ENCODE measurements around the gene ZNF587. TPM values are rescaled to one million over a fixed set of nuclear protein-coding genes. Genes with fewer than 3 reads are reported as not detected.
"Not testable (repeated sequence)": the region's sequence is repeated elsewhere in the genome, so short reads cannot be mapped to it uniquely, and the experiment has no call there.

Gene ZNF587
- total RNA-seq, 6 experiments from 2014 or later, result 22.6 to 28.6 (median 25.3) TPM

DNA sequence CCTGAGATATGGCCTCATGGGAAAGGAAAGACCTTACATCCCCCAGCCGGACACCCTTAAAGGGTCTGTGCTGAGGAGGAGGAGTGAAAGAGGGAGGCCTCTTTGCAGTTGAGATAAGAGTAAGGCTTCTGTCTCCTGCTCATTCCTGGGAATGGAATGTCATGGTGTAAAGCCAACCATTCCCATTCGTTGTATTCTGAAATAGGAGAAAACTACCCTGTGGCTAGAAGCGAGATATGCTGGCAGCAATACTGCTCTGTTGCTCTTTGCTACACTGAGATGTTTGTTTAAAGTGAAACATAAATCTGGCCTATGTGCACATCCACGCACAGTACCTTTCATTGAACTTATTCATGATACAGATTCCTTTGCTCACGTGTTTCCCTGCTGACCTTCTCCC lies 20.3 kb upstream of the ZNF587 start:
- DNase-seq, result no peak
- H3K9me3 Mint-ChIP-seq, result no peaks in the 10 kb centered on the region; the same call in 1 of the 2 replicates
- no peaks in the 10 kb centered on the region; the same call in 1 of the 2 replicates for H3K27me3 Mint-ChIP-seq (ENCODE audit: insufficient read depth)
- H3K36me3 Mint-ChIP-seq (ENCODE audit: low read depth), result peaks cover 48% of the 10 kb centered on the region
- H3K4me1 Mint-ChIP-seq (ENCODE audit: low read depth), result peaks cover 9% of the 10 kb centered on the region; the same call in 1 of the 2 replicates
- H3K4me3 Mint-ChIP-seq, result no peak overlapping the region
- TF ChIP-seq, protein P1, sequence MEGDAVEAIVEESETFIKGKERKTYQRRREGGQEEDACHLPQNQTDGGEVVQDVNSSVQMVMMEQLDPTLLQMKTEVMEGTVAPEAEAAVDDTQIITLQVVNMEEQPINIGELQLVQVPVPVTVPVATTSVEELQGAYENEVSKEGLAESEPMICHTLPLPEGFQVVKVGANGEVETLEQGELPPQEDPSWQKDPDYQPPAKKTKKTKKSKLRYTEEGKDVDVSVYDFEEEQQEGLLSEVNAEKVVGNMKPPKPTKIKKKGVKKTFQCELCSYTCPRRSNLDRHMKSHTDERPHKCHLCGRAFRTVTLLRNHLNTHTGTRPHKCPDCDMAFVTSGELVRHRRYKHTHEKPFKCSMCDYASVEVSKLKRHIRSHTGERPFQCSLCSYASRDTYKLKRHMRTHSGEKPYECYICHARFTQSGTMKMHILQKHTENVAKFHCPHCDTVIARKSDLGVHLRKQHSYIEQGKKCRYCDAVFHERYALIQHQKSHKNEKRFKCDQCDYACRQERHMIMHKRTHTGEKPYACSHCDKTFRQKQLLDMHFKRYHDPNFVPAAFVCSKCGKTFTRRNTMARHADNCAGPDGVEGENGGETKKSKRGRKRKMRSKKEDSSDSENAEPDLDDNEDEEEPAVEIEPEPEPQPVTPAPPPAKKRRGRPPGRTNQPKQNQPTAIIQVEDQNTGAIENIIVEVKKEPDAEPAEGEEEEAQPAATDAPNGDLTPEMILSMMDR (IDR thresholded peaks at IDR 0.05), result no peak
- H3K27ac Mint-ChIP-seq, result no peak overlapping the region

DNA sequence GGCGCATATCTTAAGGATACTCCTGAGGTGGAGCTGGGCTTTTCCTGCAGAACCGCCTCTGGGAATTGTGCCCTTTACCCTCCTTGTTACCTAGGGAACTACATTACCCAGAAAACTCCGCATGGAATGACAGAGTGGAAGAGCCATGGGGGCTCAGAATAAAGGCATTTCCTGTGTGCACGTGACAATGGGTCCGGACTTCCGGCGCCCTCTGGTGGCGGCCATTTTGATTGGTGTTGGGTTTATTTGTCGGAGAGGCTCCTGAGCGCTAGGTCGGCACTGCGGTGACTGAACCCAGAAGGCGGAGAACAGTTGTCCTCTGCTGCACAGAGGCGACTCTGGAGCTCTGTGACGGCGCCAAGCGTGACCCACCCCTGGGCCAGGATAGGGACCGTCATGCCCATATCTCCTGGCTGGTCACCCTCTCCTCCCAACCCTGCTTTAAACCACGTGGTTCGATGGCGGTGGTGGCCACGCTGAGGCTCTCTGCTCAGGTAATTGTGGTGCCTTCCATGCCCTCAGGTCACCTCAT lies 19.5 kb upstream of the ZNF587 start, which contains the start of gene ZNF587B:
ZNF587B (plus strand) TSS at position 229 of the 532 bp plus-strand sequence; CDS start at position 459, 230 bp downstream.
- peaks cover 9% of the 10 kb centered on the region; the same call in 1 of the 2 replicates for H3K4me1 Mint-ChIP-seq (ENCODE audit: low read depth)
- DNase-seq, result no peak
- H3K27ac Mint-ChIP-seq, result peak within 1 kb of the TSS; percentile 45; the same call in 1 of the 2 replicates
- TF ChIP-seq, protein P1 (IDR thresholded peaks at IDR 0.05), result peak; percentile 72
- no peaks in the 10 kb centered on the region; the same call in 1 of the 2 replicates for H3K9me3 Mint-ChIP-seq
- peaks cover 48% of the 10 kb centered on the region for H3K36me3 Mint-ChIP-seq (ENCODE audit: low read depth)
- H3K4me3 Mint-ChIP-seq, result no peak within 1 kb of the TSS
- H3K27me3 Mint-ChIP-seq (ENCODE audit: insufficient read depth), result no peaks in the 10 kb centered on the region; the same call in 1 of the 2 replicates

GRCh38 chr19:57836991-57837390 lies 12.7 kb upstream of the ZNF587 start:
- H3K9me3 Mint-ChIP-seq; H3K27me3 Mint-ChIP-seq (ENCODE audit: insufficient read depth); H3K4me1 Mint-ChIP-seq (ENCODE audit: low read depth); DNase-seq; H3K4me3 Mint-ChIP-seq; H3K27ac Mint-ChIP-seq: not testable (repeated sequence)
- peaks cover 18% of the 10 kb centered on the region for H3K36me3 Mint-ChIP-seq (ENCODE audit: low read depth)

DNA sequence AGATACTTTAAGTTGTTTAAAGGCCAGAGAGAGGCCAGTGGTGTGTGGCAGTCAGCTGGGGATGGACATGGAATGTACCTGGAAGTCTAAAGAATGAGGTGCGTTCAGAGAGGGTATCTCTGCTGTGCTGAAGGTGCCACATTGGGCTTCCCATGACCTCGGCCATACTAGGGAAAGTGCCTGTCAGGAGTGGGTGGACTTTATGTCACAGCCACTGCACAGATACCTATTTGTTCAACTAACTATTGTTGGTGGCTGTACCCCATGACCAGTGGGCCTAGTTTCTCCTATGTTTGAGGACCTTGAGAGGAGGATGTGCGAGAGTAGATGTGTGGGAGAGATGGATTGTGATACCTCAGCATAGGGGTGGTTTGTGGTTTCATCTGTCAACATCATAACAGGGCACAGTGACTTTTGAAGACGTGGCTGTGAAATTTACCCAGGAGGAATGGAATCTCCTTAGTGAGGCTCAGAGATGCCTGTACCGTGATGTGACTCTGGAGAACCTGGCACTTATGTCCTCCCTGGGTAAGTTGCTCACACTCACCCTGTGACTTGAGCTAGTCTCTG lies 11.0 kb upstream of the ZNF587 start:
- not testable (repeated sequence) for H3K9me3 Mint-ChIP-seq; H3K4me1 Mint-ChIP-seq (ENCODE audit: low read depth); H3K4me3 Mint-ChIP-seq; H3K27ac Mint-ChIP-seq; H3K27me3 Mint-ChIP-seq (ENCODE audit: insufficient read depth); DNase-seq
- H3K36me3 Mint-ChIP-seq (ENCODE audit: low read depth), result peaks cover 30% of the 10 kb centered on the region

- Mint-ChIP-seq H3K4me1 (ENCODE audit: low read depth) (no peaks in the 10 kb centered on the region), H3K9me3 (no peaks in the 10 kb centered on the region), H3K27me3 (ENCODE audit: insufficient read depth) (no peaks in the 10 kb centered on the region), H3K36me3 (ENCODE audit: low read depth) (peaks cover 38% of the 10 kb centered on the region), H3K4me3 (no peak overlapping the region), H3K27ac (0 out of 2 replicates have a peak overlapping the region, but pooled peaks have one; percentile 38)
- DNase-seq, result no peak
- TF ChIP-seq, protein P1 (IDR thresholded peaks at IDR 0.05), result no peak
Observed at GRCh38 chr19:57841122-57841763, 8.4 kb upstream of the ZNF587 start.

DNA sequence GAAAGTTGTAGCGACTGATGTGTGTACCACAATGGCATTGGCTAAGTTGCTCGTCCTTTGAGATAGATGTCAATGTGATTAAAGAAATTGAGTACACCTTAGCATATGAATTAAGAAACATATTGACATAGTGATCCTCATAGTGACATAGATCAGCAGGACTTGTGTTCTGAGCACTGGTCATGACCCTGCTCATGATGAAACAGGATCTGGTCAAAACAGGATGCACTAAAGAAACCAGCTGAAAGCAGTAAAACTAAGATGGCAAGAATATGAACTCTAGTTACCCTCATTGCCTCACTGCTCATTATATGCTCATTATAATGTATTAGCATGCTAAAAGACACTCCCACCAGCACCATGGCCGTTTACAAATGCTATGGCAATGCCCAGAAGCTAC lies 2.5 kb upstream of the ZNF587 start:
- not testable (repeated sequence) for H3K4me3 Mint-ChIP-seq; DNase-seq; H3K27me3 Mint-ChIP-seq (ENCODE audit: insufficient read depth); H3K9me3 Mint-ChIP-seq; H3K27ac Mint-ChIP-seq
- Mint-ChIP-seq H3K4me1 (ENCODE audit: low read depth) (peaks cover 17% of the 10 kb centered on the region), H3K36me3 (ENCODE audit: low read depth) (peaks cover 38% of the 10 kb centered on the region)

- Mint-ChIP-seq H3K36me3 (ENCODE audit: low read depth) (peaks cover 44% of the 10 kb centered on the region), H3K4me3 (peak overlapping the region; percentile 100), H3K4me1 (ENCODE audit: low read depth) (peaks cover 21% of the 10 kb centered on the region), H3K9me3 (peaks cover 10% of the 10 kb centered on the region)
- H3K27ac Mint-ChIP-seq; DNase-seq; H3K27me3 Mint-ChIP-seq (ENCODE audit: insufficient read depth): not testable (repeated sequence)
Observed at GRCh38 chr19:57849162-57849665, 445 bp upstream of the ZNF587 start.
